Choroid plexus epithelial cell (primary cell): ENCODE data around the gene KIF1A.

Experiments
- DNase-seq: peaks from one replicate; pipeline ENCODE4 v3.0.0-alpha.2; 2010; ENCODE audit warnings: low read depth
- H3K4me3 ChIP-seq: 2 replicates; pipeline ENCODE4 v1.5.1; 2011; ENCODE audit warnings: low read depth, mild to moderate bottlenecking, control low read depth, low read length, moderate library complexity
- TF ChIP-seq, protein P1 (sequence below): conservative IDR thresholded peaks from 2 replicates; pipeline ENCODE4 v1.5.1; 2011; ENCODE audit warnings: low read depth, mild to moderate bottlenecking, control low read depth, inconsistent platforms, low read length, moderate library complexity

Gene KIF1A

DNA sequence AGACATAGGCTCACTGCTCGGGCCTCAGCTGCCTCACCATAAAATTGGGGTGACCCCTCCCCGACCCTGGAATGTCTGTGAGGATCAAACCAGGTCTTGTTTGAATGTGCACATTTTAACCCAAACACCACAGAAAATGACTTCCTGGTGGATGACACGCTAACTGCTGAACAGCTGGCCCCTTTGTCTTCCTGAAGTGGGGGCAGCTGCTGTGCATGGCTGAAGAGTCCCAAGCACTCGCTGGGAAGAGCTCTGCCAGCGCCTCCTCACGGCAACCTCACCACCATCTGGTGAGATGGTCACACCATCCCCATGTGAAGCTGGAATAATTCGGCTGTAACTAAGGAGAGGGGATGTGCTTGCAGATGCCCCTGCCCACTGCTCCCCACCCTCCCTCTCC lies 94.3 kb downstream of the KIF1A start:
- no peak overlapping the region for H3K4me3 ChIP-seq
- DNase-seq, result no peak
- TF ChIP-seq, protein P1, sequence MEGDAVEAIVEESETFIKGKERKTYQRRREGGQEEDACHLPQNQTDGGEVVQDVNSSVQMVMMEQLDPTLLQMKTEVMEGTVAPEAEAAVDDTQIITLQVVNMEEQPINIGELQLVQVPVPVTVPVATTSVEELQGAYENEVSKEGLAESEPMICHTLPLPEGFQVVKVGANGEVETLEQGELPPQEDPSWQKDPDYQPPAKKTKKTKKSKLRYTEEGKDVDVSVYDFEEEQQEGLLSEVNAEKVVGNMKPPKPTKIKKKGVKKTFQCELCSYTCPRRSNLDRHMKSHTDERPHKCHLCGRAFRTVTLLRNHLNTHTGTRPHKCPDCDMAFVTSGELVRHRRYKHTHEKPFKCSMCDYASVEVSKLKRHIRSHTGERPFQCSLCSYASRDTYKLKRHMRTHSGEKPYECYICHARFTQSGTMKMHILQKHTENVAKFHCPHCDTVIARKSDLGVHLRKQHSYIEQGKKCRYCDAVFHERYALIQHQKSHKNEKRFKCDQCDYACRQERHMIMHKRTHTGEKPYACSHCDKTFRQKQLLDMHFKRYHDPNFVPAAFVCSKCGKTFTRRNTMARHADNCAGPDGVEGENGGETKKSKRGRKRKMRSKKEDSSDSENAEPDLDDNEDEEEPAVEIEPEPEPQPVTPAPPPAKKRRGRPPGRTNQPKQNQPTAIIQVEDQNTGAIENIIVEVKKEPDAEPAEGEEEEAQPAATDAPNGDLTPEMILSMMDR, result no peak

DNA sequence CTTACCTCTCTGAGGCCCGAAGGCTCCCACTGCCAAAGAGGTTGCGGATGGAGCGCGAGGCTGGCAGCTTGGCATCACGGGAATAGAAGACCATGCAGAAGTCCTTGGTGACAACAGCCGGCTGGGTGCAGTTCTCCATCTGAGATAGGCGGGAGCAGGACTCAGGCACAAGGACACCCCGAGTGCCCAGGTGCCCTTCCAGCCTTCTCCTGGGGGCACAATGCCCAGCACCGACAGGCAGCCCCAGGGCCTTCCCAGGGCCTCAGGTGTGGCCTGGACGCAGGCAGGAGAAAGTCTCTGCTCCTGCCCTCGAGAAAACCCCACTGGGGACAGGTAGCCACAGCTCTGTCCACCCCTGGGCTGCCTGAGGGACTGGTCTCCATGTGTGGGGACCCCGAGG lies 94.8 kb downstream of the KIF1A start:
- no peak overlapping the region for H3K4me3 ChIP-seq
- TF ChIP-seq, protein P1, result no peak
- DNase-seq, result no peak

DNA sequence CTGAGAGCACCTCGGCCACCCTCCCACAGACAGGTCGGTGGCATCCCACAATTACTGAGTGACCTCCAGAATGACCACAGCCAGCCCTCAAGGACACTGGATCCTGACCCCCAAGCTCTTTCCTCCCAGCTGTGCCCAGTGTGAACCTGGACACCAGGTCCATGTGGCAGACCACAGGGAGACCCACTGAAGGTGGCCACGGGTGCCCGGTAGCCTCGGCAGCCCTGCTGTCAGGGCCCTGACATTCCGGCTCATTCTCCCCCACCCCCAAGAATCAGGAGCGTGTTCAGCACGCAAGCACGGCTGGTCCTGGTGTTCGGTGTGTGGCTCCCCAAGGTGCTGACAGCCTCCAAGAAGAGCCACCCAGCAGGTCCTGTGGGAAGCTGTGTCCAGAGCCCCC lies 95.6 kb downstream of the KIF1A start:
- TF ChIP-seq, protein P1, result no peak
- no peak for DNase-seq
- no peak overlapping the region for H3K4me3 ChIP-seq

DNA sequence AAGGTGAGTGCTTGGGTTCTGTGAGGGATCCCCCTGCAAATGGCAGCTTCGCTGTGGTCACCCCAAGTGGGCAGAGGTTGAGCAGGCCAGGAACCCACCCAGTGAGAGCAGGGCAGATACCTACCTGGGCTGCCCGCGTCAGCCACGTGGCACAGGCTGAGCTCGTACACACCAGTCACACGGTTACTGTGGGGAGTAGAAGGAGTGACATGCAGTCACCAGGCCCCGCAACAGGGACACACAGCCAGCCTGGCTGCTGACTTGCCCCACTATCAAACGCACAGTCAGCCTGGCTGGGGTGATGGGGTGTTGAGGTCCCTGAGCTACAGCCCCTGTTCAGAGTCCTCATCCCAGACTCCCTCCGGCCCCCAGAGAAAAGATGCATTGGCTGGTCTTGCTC lies 96.2 kb downstream of the KIF1A start:
- DNase-seq, result no peak
- TF ChIP-seq, protein P1, result no peak
- H3K4me3 ChIP-seq, result no peak overlapping the region

DNA sequence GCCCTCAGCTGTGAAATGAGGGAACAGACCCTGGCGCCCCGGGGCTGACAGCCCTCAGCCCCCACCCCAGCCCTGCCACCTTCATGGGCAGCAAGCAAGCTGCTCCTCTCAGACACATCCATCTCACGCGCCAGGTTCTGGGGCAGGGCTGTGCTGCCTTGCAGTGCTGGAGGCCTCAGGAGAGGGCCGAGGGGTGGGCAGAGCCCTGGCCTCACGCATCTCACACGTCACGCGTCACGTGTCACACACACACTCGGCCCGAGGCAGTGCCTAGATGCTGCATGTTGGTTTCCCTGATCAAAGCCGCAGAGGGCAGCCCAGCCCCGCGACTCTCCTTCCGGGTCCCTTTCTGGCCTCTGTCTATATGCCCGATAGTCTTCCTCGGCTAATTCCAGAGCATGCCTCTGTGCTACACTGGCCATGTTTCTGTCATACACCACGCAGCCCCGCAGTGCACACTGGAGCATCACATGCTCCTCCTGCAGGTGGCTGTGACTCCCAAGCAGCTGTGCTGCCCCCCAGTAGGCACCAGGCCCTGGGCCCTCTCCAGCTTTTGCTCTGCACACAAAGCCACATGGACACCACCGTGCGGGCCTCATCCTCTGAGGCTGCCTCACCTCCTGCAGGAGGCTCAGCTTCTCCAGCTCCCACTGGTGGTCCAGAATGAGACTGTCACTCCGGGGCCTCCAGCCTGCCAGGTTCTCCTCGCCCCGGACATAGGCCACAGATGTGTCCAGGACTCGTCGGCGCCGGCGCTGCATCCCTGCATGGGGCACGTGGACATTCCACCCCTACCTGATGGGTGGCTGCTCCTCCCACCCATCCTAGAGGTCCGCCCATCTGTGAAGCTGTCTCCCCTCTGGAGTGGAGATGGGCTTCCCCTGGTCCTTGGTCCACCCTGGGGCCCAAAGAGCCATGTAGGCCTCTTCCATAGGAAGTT lies 97.0 kb downstream of the KIF1A start:
- H3K4me3 ChIP-seq, result no peak overlapping the region
- TF ChIP-seq, protein P1, result peak; percentile 13
- peak; percentile 5 for DNase-seq

DNA sequence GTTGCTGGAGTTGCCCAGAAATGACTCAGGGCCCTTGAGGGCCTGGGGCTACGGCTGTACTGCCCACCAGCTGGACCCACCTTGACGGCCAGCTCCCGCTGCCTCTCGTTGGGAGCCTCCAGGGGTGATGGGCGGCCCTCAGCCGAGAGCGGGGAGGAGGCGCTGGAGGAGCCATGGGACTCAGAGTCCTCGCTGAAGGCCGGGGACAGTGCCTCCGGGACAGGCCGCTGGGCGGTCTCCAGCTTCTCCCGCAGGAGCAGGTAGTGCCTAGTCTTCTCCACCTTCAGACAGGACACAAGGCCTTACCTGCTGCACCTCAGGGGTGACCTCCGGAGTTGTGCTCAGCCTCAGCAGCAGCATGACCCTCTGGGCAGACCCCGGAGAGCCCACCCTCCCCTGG lies 97.6 kb downstream of the KIF1A start:
- no peak overlapping the region for H3K4me3 ChIP-seq
- no peak for DNase-seq
- TF ChIP-seq, protein P1, result no peak
